Sciatic nerve (tissue), 1 donor: Measurements from ENCODE around the gene KLHDC7B. TPM values are rescaled to one million over a fixed set of nuclear protein-coding genes. Genes with fewer than 3 reads are reported as not detected.

Experiments
- total RNA-seq: library from RNA; stranded (reverse); fragmentation: NEBNext Ultra II Directional; extraction: Animal tissue kit (Norgen Biotek cat#: 25700); gene quantifications from one replicate; pipeline ENCODE4 v1.2.1, GENCODE V29; 2021
- donor health status: DM: no; HTN: no; CAD: no.

The KLHDC7B gene
- total RNA-seq, 1 donor from 2014 or later: 0.13 TPM

Other genes starting within 250 kb of the KLHDC7B start
- 160 TPM for gene PLXNB2, start 238.3 kb upstream of the KLHDC7B start, total RNA-seq
- gene DENND6B, start 218.9 kb upstream of the KLHDC7B start, total RNA-seq: 14.0 TPM
- gene PPP6R2, start 202.6 kb upstream of the KLHDC7B start, total RNA-seq: 42.1 TPM
- gene SBF1, start 70.9 kb upstream of the KLHDC7B start, total RNA-seq: 73.4 TPM
- 0.09 TPM for gene ADM2, start 64.4 kb upstream of the KLHDC7B start, total RNA-seq
- gene MIOX, start 59.0 kb upstream of the KLHDC7B start, total RNA-seq: not detected
- gene LMF2, start 38.2 kb upstream of the KLHDC7B start, total RNA-seq: 48.4 TPM
- gene NCAPH2, start 37.7 kb upstream of the KLHDC7B start, total RNA-seq: 39.8 TPM
- gene SCO2, start 20.3 kb upstream of the KLHDC7B start, total RNA-seq: 1.9 TPM
- 44.5 TPM for gene TYMP, start 15.9 kb upstream of the KLHDC7B start, total RNA-seq
- gene SYCE3, start 17.0 kb downstream of the KLHDC7B start, total RNA-seq: not detected
- gene CPT1B, start 32.5 kb downstream of the KLHDC7B start, total RNA-seq: 18.2 TPM
- 73.9 TPM for gene CHKB, start 37.0 kb downstream of the KLHDC7B start, total RNA-seq
- 2.4 TPM for gene MAPK8IP2, start 54.9 kb downstream of the KLHDC7B start, total RNA-seq
- 38.1 TPM for gene ARSA, start 82.3 kb downstream of the KLHDC7B start, total RNA-seq
- gene SHANK3, start 126.9 kb downstream of the KLHDC7B start, total RNA-seq: 56.6 TPM
- 1.5 TPM for gene ACR, start 192.3 kb downstream of the KLHDC7B start, total RNA-seq
- gene RABL2B, start 237.7 kb downstream of the KLHDC7B start, total RNA-seq: 32.6 TPM